GM23338 (cell line): ENCODE results near the gene MARVELD2. TPM values are rescaled to one million over a fixed set of nuclear protein-coding genes. Genes with fewer than 3 reads are reported as not detected.
A peak's percentile ranks its signal among the peaks of the same experiment; 100 is the strongest.

ENCODE experiments used
- ATAC-seq: fragments of 200-7000 bp; cut with Tn5 transposase; 3 replicates; pipeline ENCODE4 v1.9.1; 2020
- DNase-seq: peaks from one replicate; pipeline ENCODE4 v3.0.0-alpha.2; 2015; ENCODE audit warnings: low spot score
- H2AFZ ChIP-seq: fragments of 200-600 bp; sonication (generic); 2 replicates; pipeline ENCODE4 v1.8.0; 2016; ENCODE audit warnings: antibody characterized with exemption, mild to moderate bottlenecking, moderate library complexity
- H3F3A ChIP-seq: fragments of 200-600 bp; sonication (generic); replicated peaks from 2 replicates; pipeline ENCODE4 v1.8.0; 2017; ENCODE audit warnings: antibody characterized with exemption, mixed run types, low read depth
- H3K27ac ChIP-seq: fragments of 200-600 bp; sonication (generic); 2 replicates; pipeline ENCODE4 v1.6.1; 2016; ENCODE audit warnings: low read depth
- H3K27me3 ChIP-seq: fragments of 200-600 bp; sonication (generic); 2 replicates; pipeline ENCODE4 v1.8.0; 2016; ENCODE audit warnings: mild to moderate bottlenecking, mixed run types, moderate library complexity; ENCODE audit not compliant: insufficient read depth
- H3K36me3 ChIP-seq: fragments of 200-600 bp; sonication (generic); 2 replicates; pipeline ENCODE4 v1.8.0; 2016; ENCODE audit warnings: mild to moderate bottlenecking; ENCODE audit not compliant: insufficient read depth
- H3K4me1 ChIP-seq: fragments of 200-600 bp; sonication (generic); 2 replicates; pipeline ENCODE4 v1.8.0; 2016; ENCODE audit warnings: mild to moderate bottlenecking, moderate library complexity; ENCODE audit not compliant: insufficient read depth
- H3K4me2 ChIP-seq: fragments of 200-600 bp; sonication (generic); 2 replicates; pipeline ENCODE4 v1.7.1; 2017; ENCODE audit warnings: mixed run types
- H3K4me3 ChIP-seq: fragments of 200-600 bp; sonication (generic); 2 replicates; pipeline ENCODE4 v1.6.1; 2016; ENCODE audit warnings: mixed run types
- H3K79me2 ChIP-seq: fragments of 200-600 bp; sonication (generic); replicated peaks from 2 replicates; pipeline ENCODE4 v1.8.0; 2017; ENCODE audit warnings: mild to moderate bottlenecking; ENCODE audit not compliant: insufficient read depth
- H3K9me2 ChIP-seq: fragments of 200-600 bp; sonication (generic); 2 replicates; pipeline ENCODE4 v1.8.0; 2017; ENCODE audit not compliant: insufficient read depth
- H4K20me1 ChIP-seq: fragments of 200-600 bp; sonication (generic); replicated peaks from 2 replicates; pipeline ENCODE4 v1.8.0; 2017; ENCODE audit warnings: mild to moderate bottlenecking; ENCODE audit not compliant: insufficient read depth
- H3K27ac Mint-ChIP-seq: 2 replicates; pipeline ENCODE4 v1.8.0; 2020; ENCODE audit warnings: inconsistent platforms, mild to moderate bottlenecking, moderate library complexity, mixed read lengths
- H3K27me3 Mint-ChIP-seq: 3 replicates; pipeline ENCODE4 v1.8.0; 2022; ENCODE audit warnings: low read depth, mild to moderate bottlenecking, moderate library complexity, mixed read lengths, inconsistent platforms; ENCODE audit not compliant: insufficient read depth, poor library complexity
- H3K36me3 Mint-ChIP-seq: 3 replicates; pipeline ENCODE4 v1.8.0; 2021; ENCODE audit warnings: low read depth, mild to moderate bottlenecking, inconsistent platforms, moderate library complexity, mixed read lengths
- H3K4me1 Mint-ChIP-seq: 3 replicates; pipeline ENCODE4 v1.8.0; 2020; ENCODE audit warnings: mild to moderate bottlenecking, inconsistent platforms, mixed read lengths
- H3K4me3 Mint-ChIP-seq: 3 replicates; pipeline ENCODE4 v1.8.0; 2021; ENCODE audit warnings: moderate library complexity, mild to moderate bottlenecking, inconsistent platforms, mixed read lengths
- H3K9me3 Mint-ChIP-seq: 3 replicates; pipeline ENCODE4 v1.8.0; 2020; ENCODE audit warnings: moderate library complexity, mild to moderate bottlenecking, inconsistent platforms, mixed read lengths
- CREB1 ChIP-seq: fragments of 250-450 bp; sonication (Bioruptor Pico); IDR thresholded peaks from 2 replicates; pipeline ENCODE4 v1.5.0; 2020; ENCODE audit warnings: low read depth, mild to moderate bottlenecking, moderate library complexity
- CTCF ChIP-seq, 2 experiments: fragments of 200-600 bp in 1 of 2; sonication (generic) in 1 of 2; conservative IDR thresholded peaks; 2 replicates each; pipeline versions ENCODE4 v1.5.1 to v1.6.1; 2016 to 2017; ENCODE audit warnings: antibody characterized with exemption in 2 of 2, low read depth in 2 of 2, mild to moderate bottlenecking in 2 of 2, moderate library complexity in 1 of 2
- EZH2 ChIP-seq: fragments of 200-600 bp; sonication (generic); IDR thresholded peaks from one replicate; pipeline ENCODE4 v1.8.0; 2017; ENCODE audit warnings: antibody characterized with exemption, mild to moderate bottlenecking, low read depth; ENCODE audit not compliant: unreplicated experiment
- EZH2phosphoT487 ChIP-seq: fragments of 200-600 bp; sonication (generic); IDR thresholded peaks from one replicate; pipeline ENCODE4 v1.8.1; 2018; ENCODE audit warnings: antibody characterized with exemption; ENCODE audit not compliant: unreplicated experiment
- NANOG ChIP-seq: IDR thresholded peaks from 2 replicates; pipeline ENCODE4 v1.6.1; 2016; ENCODE audit warnings: antibody characterized with exemption, borderline replicate concordance
- POLR2AphosphoS5 ChIP-seq: IDR thresholded peaks from 2 replicates; pipeline ENCODE4 v1.6.1; 2016; ENCODE audit warnings: antibody characterized with exemption, low read depth
- STAT1 ChIP-seq: IDR thresholded peaks from one replicate; pipeline ENCODE4 v1.6.1; 2016; ENCODE audit warnings: antibody characterized with exemption; ENCODE audit not compliant: unreplicated experiment
- ZNF114 ChIP-seq: fragments of 250-450 bp; sonication (Bioruptor Pico); IDR thresholded peaks from 2 replicates; pipeline ENCODE4 v1.5.0; 2020; ENCODE audit warnings: mild to moderate bottlenecking, moderate library complexity
- ZNF331 ChIP-seq: fragments of 250-450 bp; sonication (Bioruptor Pico); IDR thresholded peaks from 2 replicates; pipeline ENCODE4 v1.5.0; 2020; ENCODE audit warnings: low read depth, mild to moderate bottlenecking, moderate library complexity
- polyA plus RNA-seq: library from polyadenylated mRNA; unstranded; fragments of >200 nt; fragmentation: Nextera tagmentation; extraction: Ambion mirVana; gene quantifications from 2 replicates; pipeline ENCODE4 v1.2.1, GENCODE V29; 2016
- total RNA-seq: library from RNA; depleted of rRNA; stranded (reverse); fragments of >200 nt; shearing (Covaris generic); gene quantifications from 2 replicates; pipeline ENCODE4 v1.2.3, GENCODE V29; 2014
- TF ChIP-seq, protein P1 (sequence below): IDR thresholded peaks from 2 replicates; pipeline ENCODE4 v1.6.1; 2016; ENCODE audit warnings: antibody characterized with exemption

The MARVELD2 gene
- total and polyA plus RNA-seq, 2 experiments from 2014 or later = 10.0 to 24.1 TPM

- no peak for TF ChIP-seq CTCF (conservative IDR thresholded peaks at IDR 0.05; ENCODE audit: low read depth in 2 of 2)
- TF ChIP-seq ZNF331 (CRISPR knock-in tag) = no peak
Measured at GRCh38 chr5:69485471-69485870, 70.6 kb downstream of the MARVELD2 start (continued).

- Histone ChIP-seq H3K4me1 (0 out of 2 replicates have a peak, but pooled peaks cover 8% of the 10 kb centered on the region), H3K27me3 (peaks cover 17% of the 10 kb centered on the region; the same call in 1 of the 2 replicates), H3K79me2 (peaks cover 6% of the 10 kb centered on the region), H4K20me1 (no peaks in the 10 kb centered on the region), H3F3A (peaks cover 3% of the 10 kb centered on the region; the same call in 1 of the 2 replicates), H3K9me2 (no peaks in the 10 kb centered on the region), H3K27ac (no peak overlapping the region), H2AFZ (no peak overlapping the region), H3K4me3 (no peak overlapping the region), H3K36me3 (no peaks in the 10 kb centered on the region), H3K4me2 (no peak overlapping the region)
- Mint-ChIP-seq H3K9me3 (no peaks in the 10 kb centered on the region), H3K27me3 (peaks cover 3% of the 10 kb centered on the region), H3K4me3 (no peak overlapping the region), H3K36me3 (no peaks in the 10 kb centered on the region), H3K27ac (no peak overlapping the region), H3K4me1 (peaks cover 11% of the 10 kb centered on the region)
- DNase-seq = peak; percentile 17
- no peak for ATAC-seq
- TF ChIP-seq NANOG = no peak
Measured at GRCh38 chr5:69489246-69489645, 74.3 kb downstream of the MARVELD2 start.

GRCh38 chr5:69491027-69491426, 76.1 kb downstream of the MARVELD2 start:
- Histone ChIP-seq H3F3A (peaks cover 3% of the 10 kb centered on the region; the same call in 1 of the 2 replicates), H3K4me1 (peaks cover 23% of the 10 kb centered on the region), H3K27me3 (peaks cover 17% of the 10 kb centered on the region; the same call in 1 of the 2 replicates), H3K27ac (no peak overlapping the region), H3K4me3 (no peak overlapping the region), H4K20me1 (peaks cover 10% of the 10 kb centered on the region), H3K4me2 (no peak overlapping the region), H2AFZ (no peak overlapping the region), H3K79me2 (peaks cover 23% of the 10 kb centered on the region), H3K9me2 (no peaks in the 10 kb centered on the region), H3K36me3 (no peaks in the 10 kb centered on the region)
- Mint-ChIP-seq H3K9me3 (no peaks in the 10 kb centered on the region), H3K27me3 (peaks cover 9% of the 10 kb centered on the region), H3K36me3 (no peaks in the 10 kb centered on the region), H3K4me1 (peaks cover 28% of the 10 kb centered on the region), H3K27ac (no peak overlapping the region), H3K4me3 (peak overlapping the region; percentile 91)
- DNase-seq (no peak), ATAC-seq (no peak)
- TF ChIP-seq STAT1 = no peak
- no peak for TF ChIP-seq EZH2
- TF ChIP-seq ZNF114 (CRISPR knock-in tag) = no peak

DNA sequence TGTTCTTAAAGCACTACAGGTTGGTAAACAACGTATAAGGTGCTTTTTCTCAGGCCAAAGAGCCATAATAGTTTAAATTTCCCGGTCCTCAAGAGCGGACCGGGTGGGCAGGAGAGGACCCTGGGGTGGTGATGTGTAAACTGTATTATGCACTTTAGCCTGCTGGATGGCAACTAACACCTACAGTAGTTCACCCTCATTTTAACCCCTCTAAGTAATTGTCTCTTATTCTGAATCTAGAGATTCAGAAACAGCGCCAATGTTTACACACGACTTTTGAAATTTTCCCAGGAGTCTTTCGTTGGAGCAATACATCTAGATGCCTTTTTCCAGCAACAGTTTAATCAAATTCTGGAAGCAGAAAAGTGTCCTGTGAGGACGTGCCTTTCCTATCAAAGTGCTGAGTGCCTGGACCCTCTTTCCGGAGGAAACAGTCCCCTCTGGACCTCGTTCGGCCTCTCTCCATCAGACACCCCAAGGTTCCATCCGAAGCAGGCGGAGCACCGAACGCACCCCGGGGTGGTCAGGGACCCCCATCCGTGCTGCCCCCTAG, 77.0 kb downstream of the MARVELD2 start:
- ATAC-seq (no peak), DNase-seq (peak; percentile 11)
- H3K9me2 ChIP-seq = no peaks in the 10 kb centered on the region
- H3K27me3 Mint-ChIP-seq = peaks cover 9% of the 10 kb centered on the region
- H3K4me2 ChIP-seq = peak overlapping the region; percentile 98
- peaks cover 32% of the 10 kb centered on the region for H3K79me2 ChIP-seq
- H3K4me1 Mint-ChIP-seq = peaks cover 33% of the 10 kb centered on the region
- TF ChIP-seq STAT1 (no peak), ZNF331 (CRISPR knock-in tag) (no peak), CREB1 (no peak), EZH2phosphoT487 (no peak), NANOG (no peak), POLR2AphosphoS5 (no peak)
- TF ChIP-seq, protein P1, sequence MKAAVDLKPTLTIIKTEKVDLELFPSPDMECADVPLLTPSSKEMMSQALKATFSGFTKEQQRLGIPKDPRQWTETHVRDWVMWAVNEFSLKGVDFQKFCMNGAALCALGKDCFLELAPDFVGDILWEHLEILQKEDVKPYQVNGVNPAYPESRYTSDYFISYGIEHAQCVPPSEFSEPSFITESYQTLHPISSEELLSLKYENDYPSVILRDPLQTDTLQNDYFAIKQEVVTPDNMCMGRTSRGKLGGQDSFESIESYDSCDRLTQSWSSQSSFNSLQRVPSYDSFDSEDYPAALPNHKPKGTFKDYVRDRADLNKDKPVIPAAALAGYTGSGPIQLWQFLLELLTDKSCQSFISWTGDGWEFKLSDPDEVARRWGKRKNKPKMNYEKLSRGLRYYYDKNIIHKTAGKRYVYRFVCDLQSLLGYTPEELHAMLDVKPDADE = no peak
- H2AFZ ChIP-seq = peak overlapping the region; percentile 100
- peak overlapping the region; percentile 91 for H3K4me3 Mint-ChIP-seq
- no peaks in the 10 kb centered on the region for H3K9me3 Mint-ChIP-seq
- peak overlapping the region; percentile 96 for H3K4me3 ChIP-seq
- peaks cover 3% of the 10 kb centered on the region; the same call in 1 of the 2 replicates for H3F3A ChIP-seq
- H3K27me3 ChIP-seq = peaks cover 17% of the 10 kb centered on the region; the same call in 1 of the 2 replicates
- H4K20me1 ChIP-seq = peaks cover 17% of the 10 kb centered on the region
- H3K4me1 ChIP-seq = peaks cover 32% of the 10 kb centered on the region
- no peaks in the 10 kb centered on the region for H3K36me3 ChIP-seq
- H3K27ac Mint-ChIP-seq = peak overlapping the region; percentile 78; the same call in 1 of the 2 replicates
- H3K27ac ChIP-seq = peak overlapping the region; percentile 93
- 0 out of 3 replicates have a peak, but pooled peaks cover 2% of the 10 kb centered on the region for H3K36me3 Mint-ChIP-seq
